HG03439 (cell line): ENCODE data around the gene ARL10.

ENCODE experiments used
- ATAC-seq: cut with Tn5 transposase; IDR thresholded peaks from one replicate; pipeline ENCODE4 v1.9.1; 2021; ENCODE audit warnings: mild to moderate bottlenecking, moderate library complexity; ENCODE audit not compliant: unreplicated experiment

The ARL10 gene

DNA sequence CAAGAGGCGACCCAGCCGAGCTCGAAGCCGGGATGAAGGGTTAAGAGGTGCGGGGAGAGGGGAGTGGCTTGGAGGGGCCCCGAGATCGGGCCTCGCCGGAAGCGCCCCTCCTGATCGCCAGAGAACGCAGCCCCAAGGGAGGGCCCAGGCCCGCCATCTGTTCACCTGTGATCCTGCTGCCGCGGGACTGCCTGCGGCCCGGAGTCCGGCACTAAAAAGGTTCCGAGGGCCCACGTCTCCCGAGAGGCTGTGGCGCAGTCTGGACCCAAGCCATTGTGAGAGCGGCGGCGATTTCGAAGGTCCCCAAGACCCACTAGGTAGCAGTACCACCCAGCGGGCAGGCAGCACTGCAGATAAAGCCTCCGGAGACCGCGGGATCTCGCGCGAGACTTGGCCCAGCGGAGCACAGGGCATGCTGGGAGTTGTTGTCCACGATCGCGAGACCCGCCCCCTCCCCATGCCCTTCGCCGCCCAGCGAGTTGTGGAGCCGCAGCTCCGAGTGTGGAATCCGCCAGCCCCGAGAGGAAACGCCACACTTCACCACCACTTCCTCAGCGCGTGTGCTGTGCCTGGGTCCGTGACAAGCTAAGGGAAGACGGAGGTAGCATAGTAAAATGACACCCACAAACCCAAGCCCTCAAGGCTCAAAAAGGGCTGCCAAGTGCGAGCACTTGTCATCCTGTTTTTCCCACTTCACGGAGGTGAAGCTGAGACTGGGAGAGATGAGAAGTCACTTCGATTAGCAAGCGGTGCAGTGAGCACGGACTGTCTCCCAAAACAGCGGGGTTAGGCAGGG, 3.7 kb upstream of the ARL10 start, which contains the start of gene KIAA1191:
KIAA1191 (minus strand) TSS at position 328 of the 796 bp plus-strand sequence. CDS start 2,256 bp downstream, outside the sequence.
- ATAC-seq = peak; percentile 81

DNA sequence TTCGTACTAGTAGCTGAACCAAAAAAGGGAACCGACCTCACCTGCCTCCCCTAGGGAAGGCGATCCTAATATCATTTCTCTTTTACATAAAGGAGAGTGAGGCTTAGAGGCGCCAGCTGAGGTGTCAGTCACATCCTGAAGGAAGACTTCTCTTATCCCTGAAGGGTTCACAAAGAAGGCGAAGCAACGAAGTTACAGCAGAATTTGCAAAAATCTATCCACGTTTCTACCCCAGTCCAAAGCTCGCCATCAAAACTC, 3.1 kb upstream of the ARL10 start:
- peak; percentile 3 for ATAC-seq

DNA sequence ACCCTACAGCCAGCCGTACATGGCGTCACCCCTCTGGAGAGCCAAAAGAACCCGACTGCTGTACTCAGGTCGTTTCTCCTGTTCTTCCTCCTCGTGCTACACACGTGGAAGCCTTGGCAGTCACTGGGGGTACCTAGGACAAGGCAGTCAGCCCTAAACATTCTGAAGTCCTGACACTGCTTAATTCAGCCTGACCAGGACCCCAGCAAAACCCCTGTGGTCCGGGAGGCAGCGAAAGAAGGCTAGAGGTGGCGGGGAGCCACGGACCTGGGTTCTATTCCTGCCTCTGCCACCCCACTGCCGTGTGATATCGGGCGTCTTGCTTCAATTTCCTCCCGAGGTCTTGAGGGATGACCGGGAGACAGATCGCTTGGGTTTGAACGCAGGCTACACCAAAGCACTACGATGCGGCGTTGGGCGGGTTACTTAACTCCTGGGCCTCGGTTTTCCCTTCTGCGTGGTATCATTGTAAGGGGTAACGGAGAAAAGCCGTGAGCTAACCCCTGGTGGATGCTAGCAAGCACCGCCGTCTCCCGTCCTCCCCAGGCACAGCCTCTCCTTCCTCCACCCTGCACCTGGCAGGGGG, 429 bp upstream of the ARL10 start:
- no peak for ATAC-seq

DNA sequence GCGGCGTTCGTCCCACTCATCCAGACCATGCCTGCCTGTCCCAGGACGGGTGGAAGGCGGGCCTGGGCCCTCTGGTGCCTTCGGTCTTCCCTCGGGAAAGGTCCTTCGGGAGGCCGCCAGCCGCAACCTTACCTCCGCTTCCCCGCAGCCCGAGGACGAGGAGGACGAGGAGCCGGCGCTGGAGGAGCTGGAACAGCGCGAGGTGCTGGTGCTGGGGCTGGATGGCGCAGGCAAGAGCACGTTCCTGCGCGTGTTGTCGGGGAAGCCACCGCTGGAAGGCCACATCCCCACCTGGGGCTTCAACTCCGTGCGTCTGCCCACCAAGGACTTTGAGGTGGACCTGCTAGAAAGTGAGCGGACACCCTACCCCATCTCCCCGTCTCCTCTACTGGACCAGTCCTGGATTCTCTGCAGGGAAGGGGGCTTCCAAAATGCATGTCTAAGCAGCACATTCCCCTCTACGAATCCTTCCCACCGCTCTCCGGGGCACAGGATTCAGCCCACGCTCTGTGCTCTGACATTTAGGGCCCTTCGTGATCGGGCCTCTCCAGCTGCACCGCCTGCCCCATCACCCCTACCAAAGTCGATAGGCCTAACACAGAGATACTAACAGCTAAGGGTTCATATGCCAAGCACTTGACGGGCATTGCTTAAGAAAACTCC, 1.1 kb downstream of the ARL10 start:
- no peak for ATAC-seq

DNA sequence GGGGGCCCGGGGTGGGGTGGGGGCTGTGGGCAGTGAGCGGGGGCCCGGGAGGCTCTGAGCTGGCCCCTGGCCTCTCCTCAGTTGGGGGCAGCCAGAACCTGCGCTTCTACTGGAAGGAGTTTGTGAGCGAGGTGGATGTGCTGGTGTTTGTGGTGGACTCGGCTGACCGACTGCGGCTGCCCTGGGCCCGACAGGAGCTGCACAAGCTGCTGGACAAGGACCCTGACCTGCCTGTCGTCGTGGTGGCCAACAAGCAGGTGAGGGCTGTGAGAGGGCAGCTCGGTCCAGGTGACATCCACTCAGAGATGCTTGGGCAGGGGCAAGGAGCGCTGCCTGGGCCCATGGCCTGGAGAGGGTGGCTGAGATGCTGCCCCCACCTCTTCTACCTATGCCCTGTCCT, 3.4 kb downstream of the ARL10 start:
- ATAC-seq = no peak

DNA sequence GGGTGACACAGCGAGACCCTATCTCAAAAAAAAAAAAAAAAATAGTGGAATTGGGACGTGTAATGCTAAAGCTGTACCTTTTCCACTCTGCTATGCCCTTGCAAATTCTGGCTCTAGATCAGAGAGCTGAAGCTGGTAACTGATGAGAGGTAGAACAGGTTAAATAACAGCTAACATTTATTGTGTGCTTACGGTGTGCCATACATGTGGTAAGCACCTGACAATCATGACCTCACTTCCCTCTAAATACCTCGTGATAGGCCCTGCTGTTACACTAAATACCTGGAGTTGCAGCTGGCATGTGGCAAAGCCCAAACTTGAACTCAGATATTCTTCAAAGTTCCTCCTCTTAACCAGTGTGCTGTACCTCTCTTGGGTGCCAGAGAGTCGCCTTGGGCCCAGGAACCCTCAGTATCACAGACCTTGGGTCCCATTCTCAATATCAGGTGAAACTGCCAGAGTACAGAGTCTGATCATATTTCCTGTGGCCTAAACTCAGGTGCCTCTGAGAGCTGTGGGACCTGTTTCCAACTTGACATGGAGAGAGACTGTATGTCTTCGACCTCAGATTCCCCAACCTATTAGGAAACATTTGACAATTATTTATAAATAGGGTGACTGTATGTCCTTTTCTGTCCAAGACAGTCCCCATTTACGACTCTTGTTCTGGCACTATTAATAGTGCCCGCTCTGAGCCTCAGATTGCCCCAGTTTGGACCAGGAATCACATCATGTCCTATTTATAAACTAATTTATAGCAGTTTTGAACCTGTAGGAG, 4.8 kb downstream of the ARL10 start:
- ATAC-seq = no peak

DNA sequence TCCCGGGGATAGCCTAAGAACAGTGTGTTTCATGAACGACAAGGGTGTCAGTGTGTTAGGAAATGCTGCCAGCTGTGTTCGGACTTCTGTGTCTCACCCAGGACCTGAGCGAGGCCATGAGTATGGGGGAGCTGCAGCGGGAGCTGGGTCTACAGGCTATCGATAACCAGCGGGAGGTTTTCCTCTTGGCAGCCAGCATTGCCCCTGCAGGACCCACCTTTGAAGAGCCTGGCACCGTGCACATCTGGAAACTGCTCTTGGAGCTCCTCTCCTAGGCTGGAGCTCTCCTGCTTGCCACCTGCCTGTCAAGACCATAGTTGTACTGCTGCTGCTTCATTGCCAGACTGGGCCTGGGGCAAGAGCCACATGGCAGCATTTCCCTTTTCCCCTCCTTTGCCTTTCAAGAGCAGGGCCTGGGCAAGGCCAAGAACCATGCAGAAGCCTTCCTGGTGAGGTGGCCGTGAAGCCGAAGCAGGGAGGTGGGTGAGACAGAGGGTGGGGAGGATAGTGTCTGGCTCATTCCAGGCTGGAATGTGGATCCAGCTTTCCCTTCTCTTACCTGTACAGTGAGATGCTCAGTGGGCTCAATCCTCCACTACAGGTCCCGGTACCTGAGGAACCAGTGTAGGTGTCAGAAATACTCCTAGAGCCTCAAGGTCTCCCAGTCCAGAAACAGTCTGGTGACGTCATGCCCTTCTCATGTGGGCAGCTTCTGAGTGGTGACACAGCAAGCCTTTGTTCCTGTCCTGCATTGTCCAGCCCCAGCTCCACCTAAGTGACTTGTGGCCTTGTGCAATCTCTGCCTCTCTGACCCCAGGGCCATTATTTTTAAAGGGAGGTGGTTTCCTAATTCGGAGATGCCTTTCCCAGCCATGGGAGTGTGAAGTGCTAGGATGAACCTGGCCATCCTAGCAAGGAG, 6.6 kb downstream of the ARL10 start:
- ATAC-seq = no peak

DNA sequence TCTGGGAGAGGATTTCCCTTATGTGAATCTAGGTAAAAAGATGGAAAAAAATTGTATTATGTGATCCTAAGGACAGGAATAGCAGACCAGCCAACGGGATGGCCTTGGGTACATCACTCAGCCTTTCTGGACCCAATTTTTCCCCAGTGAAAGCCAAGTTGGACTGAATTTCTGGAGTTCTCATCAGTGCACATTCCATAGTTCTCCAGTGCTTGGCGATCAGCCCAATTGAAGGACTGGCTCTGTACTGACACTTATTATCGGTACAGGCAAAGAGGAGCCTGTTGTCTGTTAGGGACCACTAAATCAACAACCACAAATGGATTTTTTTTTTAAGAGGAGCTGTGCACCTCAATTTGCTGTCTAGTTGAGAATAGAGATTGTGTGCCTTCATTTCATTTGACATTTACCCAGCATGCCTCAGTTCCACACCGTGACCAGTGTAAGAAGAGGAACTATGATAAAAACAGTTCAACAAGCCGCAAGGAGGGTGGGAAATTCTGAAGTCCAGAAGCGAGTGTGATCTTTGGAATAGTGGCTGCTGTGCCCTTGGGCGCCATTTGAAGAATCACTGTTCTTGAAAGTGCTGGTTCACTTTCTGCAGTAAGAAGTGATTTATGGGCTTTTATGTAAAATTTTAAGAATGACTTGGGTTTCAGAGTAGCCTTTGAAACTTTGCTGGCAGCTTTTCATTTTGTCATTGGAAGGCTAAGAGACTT, 8.0 kb downstream of the ARL10 start:
- no peak for ATAC-seq

DNA sequence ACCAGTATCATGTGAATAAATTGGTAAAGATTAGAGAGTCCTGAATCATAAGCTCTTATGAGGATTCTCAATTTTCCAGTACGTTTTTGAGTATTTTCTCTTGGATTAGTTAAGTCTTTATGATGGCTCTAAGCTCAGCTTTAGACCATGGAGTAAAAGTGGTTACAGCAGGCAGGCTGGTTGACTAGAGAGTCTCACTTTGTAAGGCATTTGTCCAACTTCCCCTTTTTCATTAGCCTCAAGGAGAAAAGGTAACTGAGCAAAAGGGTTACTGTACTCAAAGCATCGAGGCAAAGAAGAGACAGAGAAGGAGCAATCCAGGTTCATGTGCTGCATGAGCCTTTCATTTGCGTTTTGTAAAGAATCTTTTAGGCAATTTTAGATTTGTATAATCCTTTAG, 14.6 kb downstream of the ARL10 start:
- ATAC-seq = no peak

DNA sequence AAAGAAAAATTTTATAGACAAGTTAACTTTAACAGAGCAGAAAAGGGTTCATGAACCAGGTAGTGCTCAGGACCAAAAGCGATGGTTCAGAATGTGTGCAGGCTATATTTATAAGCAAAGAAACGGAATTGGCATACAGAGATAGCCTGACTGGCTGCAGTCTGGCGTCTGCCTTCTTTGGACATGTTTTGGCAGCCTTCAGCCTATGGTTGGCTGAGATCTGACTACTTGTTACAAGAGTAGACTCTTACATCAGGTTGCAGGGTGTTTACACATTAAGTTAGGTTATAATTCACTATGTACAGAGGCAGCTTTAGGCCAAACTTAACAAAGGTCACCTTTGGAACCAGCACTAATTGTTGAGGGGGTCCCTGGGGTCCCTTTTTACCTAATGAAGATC, 16.1 kb downstream of the ARL10 start:
- no peak for ATAC-seq

DNA sequence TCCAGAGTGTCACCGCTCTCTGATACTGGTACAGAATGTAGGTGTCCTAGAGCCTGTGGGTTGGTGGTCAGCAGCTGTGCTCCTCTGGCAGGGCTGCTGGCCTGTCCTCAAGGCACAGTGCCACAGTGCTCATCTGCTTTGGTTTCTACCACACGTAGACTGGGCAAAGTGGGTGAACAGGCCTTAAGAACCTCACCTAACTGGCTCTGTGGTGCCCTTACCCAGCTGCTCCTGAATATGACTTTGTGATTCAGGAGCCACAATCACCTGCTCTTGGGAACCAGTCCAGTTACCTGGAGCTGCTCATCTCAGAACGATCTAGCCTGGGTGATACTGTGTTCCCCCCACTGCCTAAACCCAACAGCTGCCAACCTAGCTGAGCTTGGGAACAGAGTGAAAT, 16.7 kb downstream of the ARL10 start:
- ATAC-seq = no peak

DNA sequence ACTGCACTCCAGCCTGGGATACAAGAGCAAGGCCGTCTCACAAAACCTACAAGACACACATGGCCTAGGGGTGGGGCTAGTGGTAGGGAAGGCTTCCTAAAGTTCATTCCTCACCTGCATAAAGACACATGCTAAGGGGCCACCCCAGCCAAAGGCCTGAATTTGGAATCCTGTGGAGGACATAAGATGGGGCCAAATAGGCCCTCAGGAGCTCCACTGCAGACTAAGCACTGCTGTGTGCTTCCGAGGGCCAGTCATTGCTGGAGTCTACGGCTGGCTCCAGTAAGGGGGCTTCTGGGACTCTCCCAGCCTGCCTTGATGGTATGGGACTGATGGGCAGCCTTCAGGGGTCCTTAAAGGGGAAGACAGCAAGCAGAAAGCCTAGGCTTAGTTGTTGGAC, 17.4 kb downstream of the ARL10 start:
- no peak for ATAC-seq

DNA sequence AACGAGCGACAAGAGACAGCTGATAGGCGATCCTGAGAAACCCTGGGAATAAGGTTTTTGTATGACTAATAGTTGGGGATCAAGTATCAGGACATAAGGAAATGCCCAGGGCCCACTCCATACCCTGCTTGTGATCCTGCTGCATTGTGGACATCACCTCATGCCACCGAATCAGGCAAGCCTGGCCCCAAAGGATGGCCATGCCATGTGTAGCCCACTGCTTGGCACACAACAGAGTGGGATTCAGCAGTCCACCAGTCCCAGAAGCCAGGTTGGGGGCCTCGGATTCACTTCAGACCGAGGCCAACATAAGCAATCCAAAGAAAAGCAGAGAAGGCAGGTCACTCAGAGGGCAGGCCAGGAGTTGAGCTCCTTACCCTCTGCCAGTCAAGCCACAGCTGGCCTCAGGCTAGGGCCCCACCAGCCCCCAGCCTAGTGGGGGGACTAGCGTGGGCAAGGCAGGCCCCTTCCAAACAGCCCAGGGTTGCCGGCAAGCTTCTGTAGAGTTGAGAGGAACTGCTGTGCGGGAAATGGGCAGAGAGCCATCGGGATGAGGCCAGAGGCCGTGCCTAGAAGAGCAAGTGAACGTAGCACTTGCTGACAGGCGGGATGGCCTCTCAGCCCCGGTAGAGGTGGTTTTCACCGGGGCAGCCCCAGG, 18.1 kb downstream of the ARL10 start:
- ATAC-seq = no peak

DNA sequence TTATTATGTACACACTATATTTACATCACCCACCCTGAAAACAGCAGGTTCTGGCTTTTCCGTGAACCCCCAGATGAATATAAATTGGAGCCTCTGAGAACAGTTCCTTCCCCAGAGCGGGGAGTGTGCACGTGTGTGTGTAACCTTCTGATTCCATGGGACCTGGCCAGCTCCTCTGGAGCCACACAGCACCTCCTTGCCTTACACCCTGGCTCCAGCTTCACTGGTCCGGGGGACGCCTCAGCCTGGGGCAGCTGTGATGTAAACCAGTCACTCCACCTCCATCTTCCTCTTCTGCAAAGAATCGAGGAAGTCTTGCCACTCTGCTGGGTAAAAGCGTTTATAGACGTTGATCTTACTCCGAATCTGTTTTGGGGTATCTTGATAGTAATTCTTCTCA, 18.7 kb downstream of the ARL10 start:
- ATAC-seq = no peak

DNA sequence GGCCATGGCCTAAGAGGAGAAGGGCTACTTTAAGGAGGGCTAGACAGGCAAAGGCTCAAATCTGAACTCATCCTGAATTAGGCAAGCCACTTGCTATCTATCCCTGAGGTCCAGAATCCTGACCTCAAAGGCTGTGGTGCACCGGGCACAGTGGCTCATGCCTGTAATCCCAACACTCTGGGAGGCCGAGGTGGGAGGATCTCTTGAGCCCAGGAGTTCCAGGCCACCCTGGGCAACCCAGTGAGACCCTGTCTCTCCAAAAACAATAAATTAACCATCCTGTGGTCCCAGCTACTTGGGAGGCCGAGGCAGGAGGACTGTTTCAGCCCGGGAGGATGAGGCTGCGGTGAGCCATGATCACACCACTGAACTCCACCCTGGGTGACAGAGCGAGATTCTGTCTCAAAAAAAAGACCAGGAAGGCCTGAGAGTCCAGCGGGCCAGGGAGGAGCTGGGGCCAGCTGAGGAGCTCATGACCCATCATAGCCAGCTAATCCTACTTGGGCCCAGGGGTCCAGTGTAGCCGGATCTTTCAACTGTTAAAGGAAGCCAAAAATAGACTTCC, 19.2 kb downstream of the ARL10 start:
- ATAC-seq = no peak

DNA sequence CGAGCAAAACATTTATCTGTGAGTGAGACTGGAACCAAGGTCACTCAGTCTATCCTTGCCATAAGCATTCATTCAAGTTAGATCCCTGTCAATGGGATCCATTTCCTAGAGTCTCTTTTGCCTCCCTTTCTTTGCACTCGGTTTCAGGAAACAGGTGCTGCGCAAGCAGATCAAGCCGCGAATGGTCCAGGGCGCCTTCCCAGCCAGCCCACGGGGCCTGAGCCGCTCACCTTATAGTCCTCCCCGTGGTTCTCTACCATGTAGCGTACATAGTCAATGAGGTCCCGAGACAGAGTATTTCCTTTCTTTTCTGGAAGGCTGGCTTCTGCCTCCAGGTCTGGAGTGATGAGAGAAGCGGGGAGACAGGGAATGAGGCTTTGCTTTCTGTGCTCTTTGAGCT, 19.7 kb downstream of the ARL10 start:
- no peak for ATAC-seq

DNA sequence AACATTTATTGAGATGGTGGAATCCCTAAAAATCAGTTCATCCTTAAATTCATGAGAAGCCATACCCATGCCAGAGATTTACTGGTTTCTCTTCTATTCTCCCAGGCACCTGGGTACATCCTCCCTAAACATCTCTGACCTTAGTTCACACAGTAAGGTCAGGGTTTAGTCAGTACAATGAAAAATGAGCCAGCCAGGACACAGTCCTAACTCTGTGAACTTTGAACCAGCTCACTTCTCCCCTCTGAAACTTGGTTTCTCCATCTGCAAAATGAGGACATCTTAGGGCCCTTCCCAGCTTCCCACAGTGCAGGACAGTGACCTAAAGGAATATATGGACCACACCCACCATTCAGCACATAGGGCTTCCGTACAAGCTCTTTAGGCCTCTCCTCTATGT, 21.2 kb downstream of the ARL10 start:
- no peak for ATAC-seq

DNA sequence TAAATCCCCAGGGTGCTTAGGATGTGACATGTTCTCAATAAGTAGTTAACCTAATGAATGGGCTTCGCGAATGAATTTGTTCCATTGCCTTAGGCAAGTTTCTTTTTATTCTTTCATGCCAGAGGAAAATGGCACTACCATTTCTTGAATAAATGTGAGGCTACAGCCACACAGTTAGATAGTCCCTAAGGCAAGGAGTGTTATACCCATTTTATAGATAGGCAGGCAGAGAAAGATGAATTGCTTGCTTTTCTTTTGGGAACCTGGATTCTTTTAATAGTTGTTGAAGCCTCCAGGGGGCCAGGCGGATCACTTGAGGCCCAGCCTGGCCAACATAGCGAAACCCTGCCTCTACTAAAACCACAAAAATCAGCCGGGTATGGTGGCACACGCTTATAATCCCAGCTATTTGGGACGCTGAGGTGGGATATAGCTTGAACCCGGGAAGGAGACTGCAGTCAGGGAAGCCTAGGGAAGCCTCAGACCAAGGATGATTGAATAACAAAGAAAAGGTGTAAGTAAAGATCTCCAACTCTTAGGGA, 22.2 kb downstream of the ARL10 start:
- no peak for ATAC-seq

DNA sequence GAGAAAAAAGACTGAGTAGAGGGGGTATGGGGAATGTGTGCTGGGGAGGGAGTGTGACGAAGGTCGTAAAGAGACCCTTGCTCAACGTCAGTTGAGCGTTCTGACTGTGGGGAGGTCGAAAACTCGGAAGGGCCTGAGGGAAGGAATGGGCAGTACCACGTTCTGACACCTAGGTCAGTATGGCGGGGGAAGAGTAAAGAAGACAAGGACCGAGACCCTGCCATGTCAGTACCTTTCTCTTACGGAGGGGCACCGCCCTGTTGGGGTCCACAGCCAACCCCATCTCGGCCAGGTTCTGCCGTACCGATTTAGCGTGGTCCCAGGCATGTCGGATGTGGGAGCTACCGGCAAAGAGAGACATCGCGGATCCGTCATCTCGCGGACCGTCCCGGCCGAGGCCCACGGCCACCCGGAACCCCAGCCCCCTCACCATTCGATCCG, 22.7 kb downstream of the ARL10 start:
- no peak for ATAC-seq
